Inferior parietal cortex (tissue), 1 donor: ENCODE data around the gene DDX54.

Experiments
- DNase-seq: peaks from one replicate; pipeline ENCODE4 v3.0.0-alpha.2; 2016; ENCODE audit errors: extremely low spot score

DDX54 gene

GRCh38 chr12:113162102-113163029 lies 22.9 kb downstream of the DDX54 start:
- no peak for DNase-seq

DNA sequence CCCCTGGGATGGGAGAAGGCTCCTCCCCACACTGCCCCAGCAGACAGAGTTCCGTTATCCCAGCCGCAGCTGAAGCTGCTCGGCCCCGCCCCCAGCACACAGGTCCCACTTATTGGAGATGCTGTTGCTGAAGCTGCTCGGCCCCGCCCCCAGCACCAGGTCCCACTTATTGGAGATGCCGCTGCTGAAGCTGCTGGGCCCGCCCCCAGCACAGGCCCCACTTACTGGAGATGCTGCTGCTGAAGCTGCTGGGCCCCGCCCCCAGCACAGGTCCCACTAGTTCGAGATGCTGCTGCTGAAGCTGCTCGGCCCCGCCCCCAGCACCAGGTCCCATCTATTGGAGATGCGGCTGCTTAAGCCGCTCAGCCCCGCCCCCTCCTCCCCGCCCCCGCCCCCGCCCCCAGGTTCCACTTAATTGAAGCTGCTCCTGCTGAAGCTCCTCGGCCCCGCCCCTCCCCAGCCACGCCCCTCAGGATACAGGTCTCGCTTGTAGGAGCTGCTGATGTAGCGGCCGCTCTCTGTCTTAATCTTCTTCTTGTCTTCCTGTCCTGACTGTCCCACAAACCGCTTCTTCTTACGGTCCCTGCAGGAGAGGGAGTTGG lies 23.8 kb downstream of the DDX54 start:
- DNase-seq: no peak

GRCh38 chr12:113159937-113160336 lies 25.3 kb downstream of the DDX54 start:
- DNase-seq: no peak

GRCh38 chr12:113158439-113159203 lies 26.7 kb downstream of the DDX54 start:
- no peak for DNase-seq

DNA sequence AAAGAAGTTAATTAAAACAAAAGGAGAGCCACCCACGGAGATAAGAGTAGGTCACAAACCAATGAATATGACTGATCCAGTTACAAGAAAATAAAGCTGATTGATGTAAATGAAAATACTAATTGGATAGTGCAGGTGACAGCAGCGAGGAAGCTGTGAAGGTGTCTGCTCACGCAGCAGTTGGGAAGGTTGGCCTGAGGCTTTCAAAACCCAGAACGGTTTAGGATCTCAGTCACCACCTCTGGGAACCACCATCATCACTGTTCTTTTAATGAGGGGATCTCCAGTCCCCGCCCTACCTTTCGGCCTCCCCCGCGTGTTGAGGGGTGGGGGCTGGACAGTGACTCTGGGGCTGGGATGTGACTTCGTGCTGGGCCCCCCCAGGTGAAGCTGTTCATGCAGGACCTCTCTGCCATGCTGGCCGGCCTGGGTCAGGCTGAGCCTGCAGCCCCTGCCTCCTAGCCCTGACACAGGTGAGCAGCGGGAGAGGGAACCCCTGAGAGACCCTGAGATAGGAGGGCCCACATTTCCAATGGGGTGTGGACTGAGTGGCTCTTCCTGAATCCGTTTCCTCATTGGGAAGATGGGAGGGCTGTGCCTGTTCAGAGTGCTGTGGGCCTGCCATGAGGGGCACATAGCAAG lies 27.9 kb downstream of the DDX54 start:
- no peak for DNase-seq

- no peak for DNase-seq
Measured at GRCh38 chr12:113155646-113156045, 29.6 kb downstream of the DDX54 start.

GRCh38 chr12:113155060-113155459 lies 30.2 kb downstream of the DDX54 start:
- no peak for DNase-seq

- DNase-seq: no peak
Measured at GRCh38 chr12:113154351-113154973, 30.8 kb downstream of the DDX54 start.

DNA sequence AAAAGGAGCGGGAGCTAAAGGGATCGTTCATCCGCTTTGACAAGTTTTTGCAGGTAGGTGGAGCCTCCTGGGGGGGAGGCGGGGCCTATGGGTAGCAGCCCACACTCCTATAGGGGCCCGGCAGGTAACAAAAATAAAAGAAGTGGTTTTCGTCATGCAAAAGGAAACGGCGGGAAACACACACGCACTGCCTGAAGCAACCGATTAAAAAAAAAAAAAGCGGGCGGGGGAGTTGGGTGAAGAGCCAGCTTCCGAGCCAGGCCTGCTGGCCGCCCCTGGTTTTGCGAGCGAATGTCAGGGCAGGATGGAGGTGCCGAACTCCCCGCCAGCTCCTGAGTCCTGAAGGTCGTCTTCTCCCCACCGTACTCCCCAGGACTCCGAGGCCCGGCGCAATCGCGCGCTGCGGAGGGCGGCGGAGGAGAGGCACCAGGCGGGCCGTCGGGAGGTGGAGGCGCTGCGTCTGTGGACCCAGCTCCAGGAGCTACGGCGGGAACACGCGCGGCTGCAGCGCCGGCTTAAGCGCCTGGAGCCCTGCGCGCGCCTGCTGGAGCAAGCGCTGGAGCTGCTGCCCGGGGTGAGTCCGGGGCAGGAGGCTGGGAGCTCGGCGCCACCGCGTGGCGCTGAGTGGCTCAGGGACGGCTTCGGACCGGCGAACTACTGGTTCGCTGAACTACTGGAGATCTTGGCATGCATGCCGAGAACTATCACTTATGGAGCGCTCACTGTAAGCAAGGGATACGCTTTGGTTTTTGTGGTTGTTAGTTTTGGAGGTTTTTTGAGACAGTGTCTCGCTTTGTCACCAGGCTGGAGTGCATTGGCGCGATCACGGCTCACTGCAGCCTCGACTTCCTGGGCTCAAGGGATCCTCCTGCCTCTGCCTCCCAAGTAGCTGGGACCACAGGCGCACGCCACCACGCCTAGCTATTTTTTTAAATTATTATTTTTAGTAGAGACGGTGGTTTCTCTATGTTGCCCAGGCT lies 32.2 kb downstream of the DDX54 start:
- DNase-seq: peak; percentile 72

DNA sequence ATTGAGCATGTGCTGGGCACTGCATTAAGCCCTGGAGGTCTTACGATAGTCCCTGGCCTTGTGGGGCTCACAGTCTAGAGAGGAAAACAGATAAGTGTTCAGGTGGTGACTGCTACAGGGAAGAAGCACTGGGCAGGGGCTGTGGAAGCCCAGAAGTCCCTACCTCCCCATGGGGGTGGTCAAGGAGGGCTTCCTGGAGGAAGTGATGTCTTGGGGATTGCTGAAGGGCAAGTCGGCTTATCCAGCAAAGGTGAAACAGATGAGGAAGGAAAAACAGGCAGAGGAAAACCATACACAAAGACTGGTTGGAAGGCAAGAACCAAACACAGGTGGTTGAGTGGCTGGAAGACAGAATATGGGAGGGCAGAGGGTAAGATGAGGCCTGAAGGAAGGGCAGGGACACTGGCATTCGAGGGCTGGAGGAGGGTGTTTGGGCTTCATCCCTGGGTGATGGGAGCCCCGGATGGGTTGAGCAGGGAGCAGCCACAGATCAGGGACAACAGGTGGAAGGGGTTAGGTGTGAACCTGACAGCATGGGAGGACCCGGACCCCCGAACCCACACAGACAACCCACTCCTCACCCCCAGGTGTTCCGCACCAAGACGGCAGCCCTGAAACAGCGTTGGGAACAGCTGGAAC lies 33.0 kb downstream of the DDX54 start:
- DNase-seq: no peak

GRCh38 chr12:113151655-113152054 lies 33.6 kb downstream of the DDX54 start:
- DNase-seq: no peak

DNA sequence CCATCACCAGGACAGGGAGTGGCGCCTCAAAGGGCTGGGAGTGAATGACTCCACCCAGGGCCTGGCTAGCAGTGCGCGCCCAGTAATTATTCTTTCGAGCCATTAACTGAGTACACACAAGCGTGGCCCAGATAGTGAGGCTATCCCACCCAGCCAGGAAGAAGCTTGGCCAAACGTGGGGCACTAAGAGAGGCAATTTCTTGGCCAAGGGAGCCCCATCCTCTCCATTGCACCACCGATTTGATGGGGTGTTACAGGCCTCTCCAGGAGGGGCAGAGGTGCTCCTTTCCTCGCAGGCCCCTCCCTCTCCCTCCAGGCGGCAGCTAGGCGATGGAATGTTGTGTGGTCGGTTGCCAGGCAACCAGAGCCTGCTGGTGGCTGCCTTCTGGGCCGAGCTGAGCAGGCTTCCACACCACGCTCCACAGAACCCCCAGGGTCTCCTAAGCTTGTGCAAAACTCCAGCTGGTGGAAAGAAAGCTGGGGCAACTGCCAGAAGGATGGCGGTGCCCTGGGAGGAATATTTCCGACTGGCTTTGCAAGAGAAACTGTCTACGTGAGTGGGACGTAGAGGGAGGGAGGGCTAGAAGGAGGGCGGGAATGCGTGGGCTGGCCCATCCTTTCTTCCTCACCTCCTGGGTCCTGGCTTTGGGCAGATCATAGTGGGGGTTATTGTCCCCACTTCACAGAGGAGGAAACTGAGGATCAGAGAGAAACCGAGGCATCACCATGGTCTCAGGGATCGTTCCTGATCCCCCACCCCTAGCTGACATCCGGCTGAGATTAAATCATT lies 35.7 kb downstream of the DDX54 start, which contains the start of gene CFAP73:
CFAP73 (plus strand) TSS at position 364 of the 790 bp plus-strand sequence; CDS start at position 498, 134 bp downstream.
- DNase-seq: peak; percentile 64

DNA sequence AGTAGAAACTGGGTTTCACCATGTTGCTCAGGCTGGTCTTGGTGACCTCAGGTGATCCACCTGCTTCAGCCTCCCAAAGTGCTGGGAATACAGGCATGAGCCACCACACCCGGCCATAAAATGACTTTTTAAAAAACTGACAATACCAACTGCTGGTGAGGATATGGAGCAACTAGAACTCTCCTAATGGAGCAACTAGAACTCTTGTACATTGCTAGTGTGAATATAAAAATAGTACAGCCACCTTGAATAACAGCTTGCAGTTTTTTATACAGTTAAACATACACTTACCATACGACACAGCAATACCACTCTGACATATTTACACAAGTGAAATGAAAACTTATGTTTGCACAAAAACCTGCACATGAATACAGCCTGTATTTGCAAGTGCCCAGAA lies 38.3 kb downstream of the DDX54 start:
- no peak for DNase-seq

- DNase-seq: no peak
Measured at GRCh38 chr12:113145720-113146551, 39.3 kb downstream of the DDX54 start.

DNA sequence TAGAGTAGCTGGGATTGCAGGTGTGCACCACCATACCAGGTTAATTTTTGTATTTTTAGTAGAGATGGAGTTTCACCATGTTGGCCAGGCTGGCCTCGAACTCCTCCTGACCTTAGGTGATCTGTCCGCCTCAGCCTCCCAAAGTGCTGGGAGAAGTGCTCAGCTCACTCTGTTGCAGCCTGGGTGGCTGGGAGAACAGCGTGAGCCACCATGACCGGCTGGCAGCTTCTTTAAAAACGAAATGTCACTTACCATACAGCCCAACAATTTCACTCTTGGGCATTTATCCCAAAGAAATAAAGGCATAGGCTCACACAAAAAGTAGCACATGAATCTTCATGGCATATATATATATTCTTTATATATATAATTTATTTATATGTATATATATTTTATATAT lies 40.5 kb downstream of the DDX54 start:
- no peak for DNase-seq

DNA sequence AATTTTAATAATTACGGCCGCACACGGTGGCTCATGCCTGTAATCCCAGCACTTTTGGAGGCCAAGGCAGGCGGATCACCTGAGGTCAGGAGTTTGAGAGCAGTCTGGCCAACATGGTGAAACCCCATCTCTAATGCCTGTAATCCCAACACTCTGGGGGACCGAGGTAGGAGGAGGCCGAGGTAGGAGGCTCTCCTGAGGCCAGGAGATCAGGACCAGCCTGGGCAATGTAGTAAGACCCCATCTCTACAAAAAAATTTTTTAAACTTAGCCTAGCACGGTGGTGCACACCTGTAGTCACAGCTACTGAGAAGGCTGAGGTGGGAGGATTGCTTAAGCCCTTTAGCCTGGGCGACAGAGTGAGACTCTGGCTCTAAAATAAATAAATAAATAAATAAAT lies 41.3 kb downstream of the DDX54 start:
- no peak for DNase-seq

GRCh38 chr12:113142886-113143332 lies 42.4 kb downstream of the DDX54 start:
- DNase-seq: no peak
